LNCaP clone FGC (cell line): ENCODE measurements around the gene MORF4L2.

Experiments
- DNase-seq: peaks from one replicate; pipeline ENCODE4 v3.0.0-alpha.2; 2011; ENCODE audit warnings: low read depth
- H3K4me3 ChIP-seq: 2 replicates; pipeline ENCODE4 v1.5.1; 2011; ENCODE audit warnings: mild to moderate bottlenecking, low read depth, low read length, control low read depth
- TF ChIP-seq, protein P1 (sequence below): IDR thresholded peaks from 2 replicates; pipeline ENCODE4 v1.5.1; 2012; ENCODE audit warnings: mild to moderate bottlenecking; ENCODE audit not compliant: control insufficient read depth, insufficient read depth; ENCODE audit errors: extremely low read depth

The MORF4L2 gene

GRCh38 chrX:103699243-103699642 is 12.7 kb upstream of the MORF4L2 start:
- TF ChIP-seq, protein P1, sequence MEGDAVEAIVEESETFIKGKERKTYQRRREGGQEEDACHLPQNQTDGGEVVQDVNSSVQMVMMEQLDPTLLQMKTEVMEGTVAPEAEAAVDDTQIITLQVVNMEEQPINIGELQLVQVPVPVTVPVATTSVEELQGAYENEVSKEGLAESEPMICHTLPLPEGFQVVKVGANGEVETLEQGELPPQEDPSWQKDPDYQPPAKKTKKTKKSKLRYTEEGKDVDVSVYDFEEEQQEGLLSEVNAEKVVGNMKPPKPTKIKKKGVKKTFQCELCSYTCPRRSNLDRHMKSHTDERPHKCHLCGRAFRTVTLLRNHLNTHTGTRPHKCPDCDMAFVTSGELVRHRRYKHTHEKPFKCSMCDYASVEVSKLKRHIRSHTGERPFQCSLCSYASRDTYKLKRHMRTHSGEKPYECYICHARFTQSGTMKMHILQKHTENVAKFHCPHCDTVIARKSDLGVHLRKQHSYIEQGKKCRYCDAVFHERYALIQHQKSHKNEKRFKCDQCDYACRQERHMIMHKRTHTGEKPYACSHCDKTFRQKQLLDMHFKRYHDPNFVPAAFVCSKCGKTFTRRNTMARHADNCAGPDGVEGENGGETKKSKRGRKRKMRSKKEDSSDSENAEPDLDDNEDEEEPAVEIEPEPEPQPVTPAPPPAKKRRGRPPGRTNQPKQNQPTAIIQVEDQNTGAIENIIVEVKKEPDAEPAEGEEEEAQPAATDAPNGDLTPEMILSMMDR, result no peak
- DNase-seq, result peak; percentile 46
- H3K4me3 ChIP-seq, result no peak overlapping the region

GRCh38 chrX:103697687-103698086 is 11.2 kb upstream of the MORF4L2 start:
- TF ChIP-seq, protein P1, result no peak
- H3K4me3 ChIP-seq, result no peak overlapping the region
- no peak for DNase-seq

- no peak for DNase-seq
- TF ChIP-seq, protein P1, result no peak
- H3K4me3 ChIP-seq, result no peak overlapping the region
Measured at GRCh38 chrX:103691059-103691458, 4.6 kb upstream of the MORF4L2 start.

- no peak overlapping the region for H3K4me3 ChIP-seq
- TF ChIP-seq, protein P1, result peak; percentile 56
- DNase-seq, result no peak
Measured at GRCh38 chrX:103688946-103689345, 2.4 kb upstream of the MORF4L2 start.

DNA sequence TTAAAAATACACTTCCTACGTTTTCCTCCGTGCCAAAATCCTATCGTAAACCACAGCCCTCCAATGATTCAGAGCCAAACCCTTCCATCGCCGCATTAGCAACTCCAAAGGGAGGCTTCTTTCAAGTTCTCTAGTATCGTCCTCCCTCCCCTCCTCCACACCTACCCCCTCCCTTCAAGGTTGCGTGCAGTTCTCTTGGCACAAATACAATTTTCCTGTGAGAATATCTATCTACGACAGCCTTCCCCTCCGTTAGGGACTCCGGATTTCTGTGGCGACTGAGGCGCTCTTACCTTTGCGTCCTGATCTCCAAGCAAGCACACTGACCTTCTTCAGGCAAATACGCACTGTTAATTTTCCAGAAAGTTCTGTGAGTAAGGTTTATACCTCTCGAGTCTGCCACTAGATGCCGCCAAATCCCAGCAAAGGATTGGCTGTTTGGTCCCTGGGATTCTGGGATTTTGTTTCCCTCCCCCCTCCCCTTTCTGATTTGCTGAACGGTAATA is 1.2 kb upstream of the MORF4L2 start:
- DNase-seq, result peak; percentile 48
- H3K4me3 ChIP-seq, result peak overlapping the region; percentile 89
- TF ChIP-seq, protein P1, result peak; percentile 62

- TF ChIP-seq, protein P1, result peak; percentile 52
- peak overlapping the region; percentile 89 for H3K4me3 ChIP-seq
- DNase-seq, result peak; percentile 33
Measured at GRCh38 chrX:103687073-103687695, 685 bp upstream of the MORF4L2 start.

- TF ChIP-seq, protein P1, result no peak
- no peak for DNase-seq
- peak overlapping the region; percentile 89 for H3K4me3 ChIP-seq
Measured at GRCh38 chrX:103685396-103685795, 1.1 kb downstream of the MORF4L2 start.
